ENCODE data around the gene TMC5.

DNA sequence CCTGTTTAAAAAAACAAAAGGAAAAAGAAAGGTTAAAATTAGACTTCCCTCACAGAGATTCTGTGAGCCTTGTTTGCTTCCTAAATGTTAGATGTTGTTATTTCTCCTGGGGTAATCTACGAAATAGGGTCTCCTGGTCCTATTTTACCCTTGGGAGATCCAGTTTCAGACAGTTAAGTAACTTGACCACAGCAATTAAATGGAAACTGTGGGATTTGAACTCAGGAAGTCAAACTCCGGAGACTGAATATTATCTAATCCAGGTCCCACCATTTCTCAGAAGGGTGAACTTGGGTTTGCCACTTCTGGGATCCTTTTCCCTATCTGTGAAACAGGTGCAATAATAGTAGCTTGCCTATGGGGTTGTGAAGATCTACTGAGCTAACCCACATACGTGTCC is 6.4 kb upstream of the TMC5 start:
- TF ChIP-seq, protein P1, sequence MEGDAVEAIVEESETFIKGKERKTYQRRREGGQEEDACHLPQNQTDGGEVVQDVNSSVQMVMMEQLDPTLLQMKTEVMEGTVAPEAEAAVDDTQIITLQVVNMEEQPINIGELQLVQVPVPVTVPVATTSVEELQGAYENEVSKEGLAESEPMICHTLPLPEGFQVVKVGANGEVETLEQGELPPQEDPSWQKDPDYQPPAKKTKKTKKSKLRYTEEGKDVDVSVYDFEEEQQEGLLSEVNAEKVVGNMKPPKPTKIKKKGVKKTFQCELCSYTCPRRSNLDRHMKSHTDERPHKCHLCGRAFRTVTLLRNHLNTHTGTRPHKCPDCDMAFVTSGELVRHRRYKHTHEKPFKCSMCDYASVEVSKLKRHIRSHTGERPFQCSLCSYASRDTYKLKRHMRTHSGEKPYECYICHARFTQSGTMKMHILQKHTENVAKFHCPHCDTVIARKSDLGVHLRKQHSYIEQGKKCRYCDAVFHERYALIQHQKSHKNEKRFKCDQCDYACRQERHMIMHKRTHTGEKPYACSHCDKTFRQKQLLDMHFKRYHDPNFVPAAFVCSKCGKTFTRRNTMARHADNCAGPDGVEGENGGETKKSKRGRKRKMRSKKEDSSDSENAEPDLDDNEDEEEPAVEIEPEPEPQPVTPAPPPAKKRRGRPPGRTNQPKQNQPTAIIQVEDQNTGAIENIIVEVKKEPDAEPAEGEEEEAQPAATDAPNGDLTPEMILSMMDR (IDR thresholded peaks at IDR 0.05) = no peak
- no peak for TF ChIP-seq POLR2A (IDR thresholded peaks at IDR 0.05)
